HepG2 (cell line): ENCODE data around the gene TTC31. TPM values are rescaled to one million over a fixed set of nuclear protein-coding genes. Genes with fewer than 3 reads are reported as not detected.

Experiments
- CC2D1A ChIP-seq: sonication (generic); formaldehyde crosslinking; IDR thresholded peaks from 2 replicates; pipeline ENCODE4 v1.8.1; 2023; ENCODE audit warnings: mild to moderate bottlenecking, missing genetic modification reagents
- EEA1 ChIP-seq: sonication (generic); formaldehyde crosslinking; IDR thresholded peaks from 2 replicates; pipeline ENCODE4 v1.5.1; 2020; ENCODE audit warnings: mild to moderate bottlenecking, missing genetic modification reagents, borderline replicate concordance
- KDM4B ChIP-seq: sonication (generic); formaldehyde crosslinking; IDR thresholded peaks from 2 replicates; pipeline ENCODE4 v1.4.0; 2020; ENCODE audit warnings: missing genetic modification reagents
- KLF12 ChIP-seq: sonication (generic); formaldehyde crosslinking; IDR thresholded peaks from 2 replicates; pipeline ENCODE4 v1.4.0; 2020; ENCODE audit warnings: missing genetic modification reagents, borderline replicate concordance
- PITX1 ChIP-seq: sonication (generic); formaldehyde crosslinking; IDR thresholded peaks from 2 replicates; pipeline ENCODE4 v1.5.1; 2020; ENCODE audit warnings: mild to moderate bottlenecking, missing genetic modification reagents
- POLR2A ChIP-seq, 2 experiments: IDR thresholded peaks; 2 replicates each; pipeline ENCODE4 v1.6.1; 2011; ENCODE audit warnings: low read depth in 2 of 2, low read length in 2 of 2, mild to moderate bottlenecking in 1 of 2, moderate library complexity in 1 of 2; ENCODE audit not compliant: insufficient read depth in 1 of 2
- RCOR2 ChIP-seq: IDR thresholded peaks from 2 replicates; pipeline ENCODE4 v1.6.1; 2016; ENCODE audit warnings: missing biosample characterization, missing genetic modification reagents
- SMAD1 ChIP-seq: sonication (generic); formaldehyde crosslinking; IDR thresholded peaks from 2 replicates; pipeline ENCODE4 v1.4.0; 2020; ENCODE audit warnings: missing genetic modification reagents, low read depth, mild to moderate bottlenecking, borderline replicate concordance
- SMC3 ChIP-seq: IDR thresholded peaks from 2 replicates; pipeline ENCODE4 v1.6.1; 2011; ENCODE audit warnings: low read length, improper control_type of control experiment
- SRF ChIP-seq: IDR thresholded peaks from 2 replicates; pipeline ENCODE4 v1.6.1; 2011; ENCODE audit warnings: mild to moderate bottlenecking, low read depth, low read length, moderate library complexity
- TAF1 ChIP-seq: sonication (generic); formaldehyde crosslinking; IDR thresholded peaks from 2 replicates; pipeline ENCODE4 v1.4.0; 2020; ENCODE audit warnings: missing genetic modification reagents
- WIZ ChIP-seq: sonication (generic); formaldehyde crosslinking; IDR thresholded peaks from 2 replicates; pipeline ENCODE4 v1.5.1; 2020; ENCODE audit warnings: mild to moderate bottlenecking, missing genetic modification reagents
- ZMYM2 ChIP-seq: sonication (generic); formaldehyde crosslinking; IDR thresholded peaks from 2 replicates; pipeline ENCODE4 v1.8.0; 2022; ENCODE audit warnings: mild to moderate bottlenecking, missing genetic modification reagents
- ZMYM3 ChIP-seq: sonication (generic); formaldehyde crosslinking; IDR thresholded peaks from 2 replicates; pipeline ENCODE4 v1.5.1; 2020; ENCODE audit warnings: mild to moderate bottlenecking, missing genetic modification reagents
- ZNF234 ChIP-seq: sonication (generic); formaldehyde crosslinking; conservative IDR thresholded peaks from 2 replicates; pipeline ENCODE4 v1.5.1; 2020; ENCODE audit warnings: mild to moderate bottlenecking, missing genetic modification reagents
- ZNF260 ChIP-seq: sonication (generic); formaldehyde crosslinking; IDR thresholded peaks from 2 replicates; pipeline ENCODE4 v1.4.0; 2020; ENCODE audit warnings: missing genetic modification reagents, low read depth, mild to moderate bottlenecking, borderline replicate concordance
- ZNF33B ChIP-seq: sonication (generic); formaldehyde crosslinking; IDR thresholded peaks from 2 replicates; pipeline ENCODE4 v1.5.1; 2020; ENCODE audit warnings: mild to moderate bottlenecking, missing genetic modification reagents
- ZNF557 ChIP-seq: sonication (generic); formaldehyde crosslinking; IDR thresholded peaks from 2 replicates; pipeline ENCODE4 v1.4.0; 2020; ENCODE audit warnings: missing genetic modification reagents
- ZNF563 ChIP-seq: sonication (generic); formaldehyde crosslinking; IDR thresholded peaks from 2 replicates; pipeline ENCODE4 v1.8.0; 2022; ENCODE audit warnings: mild to moderate bottlenecking, moderate library complexity, missing genetic modification reagents
- ZNF577 ChIP-seq: sonication (generic); formaldehyde crosslinking; IDR thresholded peaks from 2 replicates; pipeline ENCODE4 v1.4.0; 2020; ENCODE audit warnings: mild to moderate bottlenecking, low read depth, missing genetic modification reagents, borderline replicate concordance
- ZNF678 ChIP-seq: sonication (generic); formaldehyde crosslinking; IDR thresholded peaks from 2 replicates; pipeline ENCODE4 v1.4.0; 2020; ENCODE audit warnings: mild to moderate bottlenecking, missing genetic modification reagents
- ZNF792 ChIP-seq: IDR thresholded peaks from 2 replicates; pipeline ENCODE4 v1.6.1; 2016
- ZNF879 ChIP-seq: sonication (generic); formaldehyde crosslinking; IDR thresholded peaks from 2 replicates; pipeline ENCODE4 v1.8.1; 2023; ENCODE audit warnings: missing genetic modification reagents
- polyA plus RNA-seq, 8 experiments: library from polyadenylated mRNA; depleted of rRNA in 3 of 8; stranded (reverse) in 7 of 8; unstranded in 1 of 8; fragments of >200 nt; fragmentation: Illumina TruSeq in 4 of 8; extraction: Trizol in 4 of 8; gene quantifications; 2 replicates each; pipeline versions ENCODE4 v1.2.1 to v1.2.3, GENCODE V29; 2011 to 2016; ENCODE audit warnings: low read depth in 4 of 8, missing spikeins in 1 of 8, mixed read lengths in 1 of 8; ENCODE audit not compliant: insufficient read depth in 1 of 8
- total RNA-seq, 5 experiments: library from RNA; depleted of rRNA; stranded (reverse); fragments of >200 nt; fragmentation: Illumina TruSeq; extraction: Trizol; gene quantifications; 2 replicates each; pipeline ENCODE4 v1.2.3, GENCODE V29; 2016; ENCODE audit warnings: low read depth in 1 of 5
- TF ChIP-seq, protein P1 (sequence below): sonication (generic); formaldehyde crosslinking; IDR thresholded peaks from 2 replicates; pipeline ENCODE4 v1.9.0; 2021; ENCODE audit warnings: missing genetic modification reagents, borderline replicate concordance
- TF ChIP-seq, protein P2 (sequence below): sonication (generic); formaldehyde crosslinking; IDR thresholded peaks from 2 replicates; pipeline ENCODE4 v1.5.0; 2020; ENCODE audit warnings: missing genetic modification reagents, mild to moderate bottlenecking, borderline replicate concordance
- TF ChIP-seq, protein P3 (sequence below): sonication (generic); formaldehyde crosslinking; IDR thresholded peaks from 2 replicates; pipeline ENCODE4 v1.4.0; 2020; ENCODE audit warnings: mild to moderate bottlenecking, missing genetic modification reagents
- TF ChIP-seq, protein P4 (sequence below): sonication (generic); formaldehyde crosslinking; IDR thresholded peaks from 2 replicates; pipeline ENCODE4 v1.5.0; 2020; ENCODE audit warnings: missing genetic modification reagents

Gene TTC31
- total and polyA plus RNA-seq, 2 of the 13 experiments (the other 11 are each of a cell fraction or from before 2014, with no cell fraction given), result 28.3 to 39.5 TPM

DNA sequence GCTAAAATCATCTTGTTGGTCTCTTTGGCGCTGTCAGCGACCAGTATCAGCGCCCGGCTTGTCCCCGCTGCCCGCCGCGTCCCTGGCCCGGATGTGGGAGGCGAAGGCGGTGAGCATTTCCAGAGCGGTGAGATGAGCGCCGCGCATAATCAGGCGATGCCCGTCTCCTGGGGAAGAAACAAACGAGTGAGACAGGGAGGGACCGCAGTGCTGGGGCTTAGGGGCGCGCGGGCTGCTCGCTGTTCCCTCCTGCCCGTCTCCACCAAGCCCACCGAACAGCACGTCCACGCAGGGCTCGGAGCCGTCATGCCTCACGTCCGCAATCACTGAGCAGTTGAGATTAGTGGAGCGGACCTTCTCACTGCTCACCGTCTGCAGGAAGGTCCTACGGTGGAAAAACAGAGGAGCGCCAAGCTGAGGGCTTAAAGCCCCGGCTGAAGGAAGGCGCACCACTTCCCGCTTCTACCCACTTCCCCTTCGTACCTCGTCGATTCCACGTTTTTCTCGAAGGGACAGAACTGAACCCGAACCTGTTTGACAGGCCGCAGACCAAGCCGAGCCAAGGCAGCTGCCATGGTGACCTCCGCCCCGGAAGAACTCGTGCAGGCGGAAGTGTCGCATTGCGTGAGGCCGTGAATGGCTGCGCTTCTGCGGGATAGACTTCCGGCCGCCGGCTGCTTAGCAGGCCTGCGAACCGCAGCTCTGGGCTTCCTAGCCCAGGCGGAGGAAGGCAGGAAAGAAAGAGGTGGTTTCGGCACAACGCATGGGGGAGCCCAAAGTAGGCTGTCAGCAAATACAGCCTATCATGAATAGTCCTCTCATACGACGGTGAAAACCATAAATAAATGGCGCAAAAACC is 10.6 kb upstream of the TTC31 start, which contains the start of gene MRPL53 (continued):
- TF ChIP-seq TAF1, result peak; percentile 83; the same call in 1 of the 2 replicates
- peak; percentile 64; the same call in 1 of the 2 replicates for TF ChIP-seq ZNF792
- no peak for TF ChIP-seq ZNF260
- TF ChIP-seq ZNF678, result 0 out of 2 replicates have a peak, but pooled peaks have one; percentile 83
- TF ChIP-seq PITX1, result peak; percentile 81; the same call in 1 of the 2 replicates
- peak; percentile 81; the same call in 1 of the 2 replicates for TF ChIP-seq EEA1
- TF ChIP-seq WIZ (CRISPR knock-in tag), result peak; percentile 82
- no peak for TF ChIP-seq ZNF879 (CRISPR knock-in tag)
- TF ChIP-seq ZNF557, result no peak; the same call in 1 of the 2 replicates
- TF ChIP-seq CC2D1A, result no peak
- peak; percentile 94 to 97 for TF ChIP-seq POLR2A (IDR thresholded peaks at IDR 0.05; ENCODE audit: insufficient read depth in 1 of 2, low read depth in 2 of 2, low read length in 2 of 2)
- peak; percentile 58 for TF ChIP-seq RCOR2 (CRISPR knock-in tag)
- 0 out of 2 replicates have a peak, but pooled peaks have one; percentile 77 for TF ChIP-seq ZNF577
- TF ChIP-seq ZNF33B, result peak; percentile 85
- peak; percentile 54; the same call in 1 of the 2 replicates for TF ChIP-seq KLF12 (CRISPR knock-in tag)
- TF ChIP-seq SMC3, result no peak
- TF ChIP-seq ZMYM2, result 0 out of 2 replicates have a peak, but pooled peaks have one; percentile 49
- TF ChIP-seq ZMYM3 (CRISPR knock-in tag), result peak; percentile 24; the same call in 1 of the 2 replicates
- peak; percentile 95 for TF ChIP-seq KDM4B (CRISPR knock-in tag)
- TF ChIP-seq, protein P1, sequence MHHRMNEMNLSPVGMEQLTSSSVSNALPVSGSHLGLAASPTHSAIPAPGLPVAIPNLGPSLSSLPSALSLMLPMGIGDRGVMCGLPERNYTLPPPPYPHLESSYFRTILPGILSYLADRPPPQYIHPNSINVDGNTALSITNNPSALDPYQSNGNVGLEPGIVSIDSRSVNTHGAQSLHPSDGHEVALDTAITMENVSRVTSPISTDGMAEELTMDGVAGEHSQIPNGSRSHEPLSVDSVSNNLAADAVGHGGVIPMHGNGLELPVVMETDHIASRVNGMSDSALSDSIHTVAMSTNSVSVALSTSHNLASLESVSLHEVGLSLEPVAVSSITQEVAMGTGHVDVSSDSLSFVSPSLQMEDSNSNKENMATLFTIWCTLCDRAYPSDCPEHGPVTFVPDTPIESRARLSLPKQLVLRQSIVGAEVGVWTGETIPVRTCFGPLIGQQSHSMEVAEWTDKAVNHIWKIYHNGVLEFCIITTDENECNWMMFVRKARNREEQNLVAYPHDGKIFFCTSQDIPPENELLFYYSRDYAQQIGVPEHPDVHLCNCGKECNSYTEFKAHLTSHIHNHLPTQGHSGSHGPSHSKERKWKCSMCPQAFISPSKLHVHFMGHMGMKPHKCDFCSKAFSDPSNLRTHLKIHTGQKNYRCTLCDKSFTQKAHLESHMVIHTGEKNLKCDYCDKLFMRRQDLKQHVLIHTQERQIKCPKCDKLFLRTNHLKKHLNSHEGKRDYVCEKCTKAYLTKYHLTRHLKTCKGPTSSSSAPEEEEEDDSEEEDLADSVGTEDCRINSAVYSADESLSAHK, result no peak; the same call in 1 of the 2 replicates
- TF ChIP-seq ZNF563, result peak; percentile 60
- TF ChIP-seq, protein P2, sequence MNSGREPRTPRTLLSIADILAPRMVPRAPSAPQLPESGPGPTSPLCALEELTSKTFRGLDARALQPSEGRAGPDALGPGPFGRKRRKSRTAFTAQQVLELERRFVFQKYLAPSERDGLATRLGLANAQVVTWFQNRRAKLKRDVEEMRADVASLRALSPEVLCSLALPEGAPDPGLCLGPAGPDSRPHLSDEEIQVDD (CRISPR knock-in tag), result 0 out of 2 replicates have a peak, but pooled peaks have one; percentile 60
- TF ChIP-seq SRF, result peak; percentile 63; the same call in 1 of the 2 replicates
- peak; percentile 99 for TF ChIP-seq SMAD1 (CRISPR knock-in tag)
- TF ChIP-seq, protein P3, sequence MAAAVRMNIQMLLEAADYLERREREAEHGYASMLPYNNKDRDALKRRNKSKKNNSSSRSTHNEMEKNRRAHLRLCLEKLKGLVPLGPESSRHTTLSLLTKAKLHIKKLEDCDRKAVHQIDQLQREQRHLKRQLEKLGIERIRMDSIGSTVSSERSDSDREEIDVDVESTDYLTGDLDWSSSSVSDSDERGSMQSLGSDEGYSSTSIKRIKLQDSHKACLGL (CRISPR knock-in tag), result peak; percentile 89
- TF ChIP-seq, protein P4, sequence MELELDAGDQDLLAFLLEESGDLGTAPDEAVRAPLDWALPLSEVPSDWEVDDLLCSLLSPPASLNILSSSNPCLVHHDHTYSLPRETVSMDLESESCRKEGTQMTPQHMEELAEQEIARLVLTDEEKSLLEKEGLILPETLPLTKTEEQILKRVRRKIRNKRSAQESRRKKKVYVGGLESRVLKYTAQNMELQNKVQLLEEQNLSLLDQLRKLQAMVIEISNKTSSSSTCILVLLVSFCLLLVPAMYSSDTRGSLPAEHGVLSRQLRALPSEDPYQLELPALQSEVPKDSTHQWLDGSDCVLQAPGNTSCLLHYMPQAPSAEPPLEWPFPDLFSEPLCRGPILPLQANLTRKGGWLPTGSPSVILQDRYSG (CRISPR knock-in tag), result peak; percentile 38; the same call in 1 of the 2 replicates
- peak; percentile 76; the same call in 1 of the 2 replicates for TF ChIP-seq ZNF234 (CRISPR knock-in tag)
